ENCODE data around the gene PHLPP1.

Gene PHLPP1

GRCh38 chr18:62767836-62768557, 52.7 kb downstream of the PHLPP1 start:
- TF ChIP-seq FOXP2 (optimal IDR thresholded peaks at IDR 0.05; ENCODE audit: control extremely low read depth, extremely low read length, insufficient read depth): no peak
- no peak for TF ChIP-seq EZH2 (IDR thresholded peaks at IDR 0.05)
- no peak for TF ChIP-seq POLR2AphosphoS5 (IDR thresholded peaks at IDR 0.05; ENCODE audit: borderline replicate concordance, low read depth, low read length)
- Histone ChIP-seq H3K4me3 (peak overlapping the region; percentile 42; the same call in 1 of the 2 replicates), H3K36me3 (ENCODE audit: insufficient read depth, low read length) (no peaks in the 10 kb centered on the region), H3K9ac (ENCODE audit: insufficient read length) (no peak overlapping the region), H3K27ac (0 out of 2 replicates have a peak overlapping the region, but pooled peaks have one; percentile 2), H3K9me3 (ENCODE audit: low read depth, low read length) (no peaks in the 10 kb centered on the region)
- no peak for DNase-seq (ENCODE audit: low read depth, low spot score)

DNA sequence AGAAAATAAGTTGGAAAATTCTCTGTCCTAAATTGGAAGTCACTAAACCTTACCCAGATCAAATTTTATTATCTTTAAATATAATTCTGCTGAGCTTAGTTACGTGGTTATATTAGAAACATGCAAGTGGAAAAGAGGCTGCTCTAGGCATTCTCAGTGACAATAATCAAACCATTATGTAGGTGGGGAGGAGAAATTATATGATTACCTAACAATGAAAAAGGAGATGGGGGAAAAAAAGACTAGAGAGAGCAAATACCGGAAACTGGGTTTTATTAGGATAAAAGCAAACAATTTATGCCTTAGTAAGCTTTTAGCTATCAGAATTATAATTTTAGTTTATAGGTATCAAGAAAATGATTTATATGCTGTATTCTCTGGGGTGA, 53.2 kb downstream of the PHLPP1 start:
- Histone ChIP-seq H3K27ac (0 out of 2 replicates have a peak overlapping the region, but pooled peaks have one; percentile 2), H3K9ac (ENCODE audit: insufficient read length) (no peak overlapping the region), H3K36me3 (ENCODE audit: insufficient read depth, low read length) (no peaks in the 10 kb centered on the region), H3K9me3 (ENCODE audit: low read depth, low read length) (no peaks in the 10 kb centered on the region), H3K4me3 (no peak overlapping the region; the same call in 1 of the 2 replicates)
- TF ChIP-seq FOXP2 (optimal IDR thresholded peaks at IDR 0.05; ENCODE audit: control extremely low read depth, extremely low read length, insufficient read depth) (no peak), POLR2AphosphoS5 (IDR thresholded peaks at IDR 0.05; ENCODE audit: borderline replicate concordance, low read depth, low read length) (no peak), EZH2 (IDR thresholded peaks at IDR 0.05) (no peak)
- no peak for DNase-seq (ENCODE audit: low read depth, low spot score)

DNA sequence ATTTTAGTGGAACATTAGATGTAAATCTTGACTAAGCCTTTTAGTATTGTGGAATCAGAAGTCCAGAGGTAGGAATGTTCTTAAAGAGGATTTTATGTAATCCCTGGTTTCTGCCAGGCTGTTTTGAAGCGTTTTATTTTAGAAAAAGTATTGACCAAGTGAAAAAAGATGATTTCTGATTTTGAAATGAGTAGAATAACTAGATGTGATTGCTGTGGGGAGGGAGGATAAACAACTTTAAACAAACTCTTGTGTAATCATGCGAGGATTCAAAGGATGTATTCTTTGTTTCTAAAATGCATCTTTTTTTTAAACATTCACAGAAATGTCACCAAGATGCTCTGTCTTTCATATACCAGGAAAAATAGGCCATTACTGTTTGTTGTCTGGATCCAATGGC, 53.9 kb downstream of the PHLPP1 start:
- H3K27ac ChIP-seq: peak overlapping the region; percentile 17; the same call in 1 of the 2 replicates
- no peaks in the 10 kb centered on the region for H3K36me3 ChIP-seq (ENCODE audit: insufficient read depth, low read length)
- no peak overlapping the region for H3K4me3 ChIP-seq
- TF ChIP-seq POLR2AphosphoS5 (IDR thresholded peaks at IDR 0.05; ENCODE audit: borderline replicate concordance, low read depth, low read length): no peak
- no peak overlapping the region for H3K9ac ChIP-seq (ENCODE audit: insufficient read length)
- no peaks in the 10 kb centered on the region for H3K9me3 ChIP-seq (ENCODE audit: low read depth, low read length)
- DNase-seq (ENCODE audit: low read depth, low spot score): no peak

GRCh38 chr18:62771494-62772270, 56.3 kb downstream of the PHLPP1 start:
- Histone ChIP-seq H3K9ac (ENCODE audit: insufficient read length) (no peak overlapping the region), H3K9me3 (ENCODE audit: low read depth, low read length) (no peaks in the 10 kb centered on the region), H3K4me3 (no peak overlapping the region), H3K36me3 (ENCODE audit: insufficient read depth, low read length) (no peaks in the 10 kb centered on the region), H3K27ac (no peak overlapping the region)
- TF ChIP-seq EZH2 (IDR thresholded peaks at IDR 0.05) (no peak), FOXP2 (optimal IDR thresholded peaks at IDR 0.05; ENCODE audit: control extremely low read depth, extremely low read length, insufficient read depth) (no peak), POLR2AphosphoS5 (IDR thresholded peaks at IDR 0.05; ENCODE audit: borderline replicate concordance, low read depth, low read length) (no peak)
- DNase-seq (ENCODE audit: low read depth, low spot score): no peak

DNA sequence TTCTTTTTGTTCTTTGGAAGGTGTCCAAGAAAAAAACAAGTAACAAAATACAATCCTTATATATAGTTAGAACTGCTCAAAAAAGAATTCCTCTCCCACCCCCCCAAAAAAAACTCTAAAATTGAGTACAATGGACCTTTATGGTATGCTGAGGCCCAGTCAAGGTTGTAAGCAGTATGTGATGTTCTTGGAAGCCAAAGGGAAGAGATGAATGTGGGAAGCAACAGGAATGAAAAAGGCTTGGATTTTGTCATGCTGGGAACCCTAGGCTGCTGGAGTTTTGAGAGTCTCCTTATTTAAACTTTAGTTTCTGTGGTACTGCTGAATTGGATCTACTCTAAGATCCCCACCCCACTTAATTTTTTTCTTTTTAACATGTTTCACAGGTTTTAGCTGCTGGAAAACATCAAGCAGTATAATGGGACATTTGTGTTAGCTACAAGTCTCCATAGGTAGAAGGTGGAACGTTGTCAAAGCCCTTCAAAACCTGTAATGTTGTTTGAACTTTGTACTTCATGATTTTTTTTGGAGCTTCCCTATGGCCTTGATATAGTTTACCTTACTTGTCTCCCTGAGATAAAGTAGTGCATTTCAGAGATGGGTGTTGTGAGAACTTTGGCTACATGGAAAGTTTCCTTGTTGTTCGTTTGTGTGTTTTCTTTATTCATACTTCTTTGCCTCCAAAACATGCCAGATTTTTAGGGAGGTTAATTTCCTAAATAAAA, 57.7 kb downstream of the PHLPP1 start:
- Histone ChIP-seq H3K9me3 (ENCODE audit: low read depth, low read length) (no peaks in the 10 kb centered on the region), H3K4me3 (no peak overlapping the region), H3K36me3 (ENCODE audit: insufficient read depth, low read length) (no peaks in the 10 kb centered on the region), H3K27ac (no peak overlapping the region), H3K9ac (ENCODE audit: insufficient read length) (no peak overlapping the region)
- no peak for TF ChIP-seq EZH2 (IDR thresholded peaks at IDR 0.05)
- no peak for TF ChIP-seq POLR2AphosphoS5 (IDR thresholded peaks at IDR 0.05; ENCODE audit: borderline replicate concordance, low read depth, low read length)
- TF ChIP-seq FOXP2 (optimal IDR thresholded peaks at IDR 0.05; ENCODE audit: control extremely low read depth, extremely low read length, insufficient read depth): no peak
- DNase-seq (ENCODE audit: low read depth, low spot score): no peak

DNA sequence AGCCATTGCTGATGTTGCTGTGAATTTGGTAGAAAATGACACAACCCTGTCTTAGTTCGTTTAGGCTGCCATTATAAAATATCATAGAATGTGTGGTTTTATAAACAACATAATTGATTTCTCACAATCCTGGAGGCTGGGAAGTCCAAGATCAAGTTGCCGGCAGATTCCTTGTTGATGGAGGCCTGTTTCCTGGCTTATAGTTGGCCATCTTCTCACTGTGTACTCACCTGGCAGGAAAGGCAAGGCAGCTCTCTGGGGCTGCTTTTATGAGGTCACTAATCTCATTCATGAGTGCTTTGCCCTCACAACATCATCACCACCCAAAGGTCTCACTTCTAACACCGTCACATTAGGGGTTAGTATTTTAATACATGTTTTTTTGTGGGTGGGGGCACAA, 58.4 kb downstream of the PHLPP1 start:
- Histone ChIP-seq H3K36me3 (ENCODE audit: insufficient read depth, low read length) (no peaks in the 10 kb centered on the region), H3K4me3 (no peak overlapping the region), H3K27ac (no peak overlapping the region), H3K9me3 (ENCODE audit: low read depth, low read length) (no peaks in the 10 kb centered on the region), H3K9ac (ENCODE audit: insufficient read length) (no peak overlapping the region)
- no peak for TF ChIP-seq POLR2AphosphoS5 (IDR thresholded peaks at IDR 0.05; ENCODE audit: borderline replicate concordance, low read depth, low read length)
- no peak for TF ChIP-seq EZH2 (IDR thresholded peaks at IDR 0.05)
- TF ChIP-seq FOXP2 (optimal IDR thresholded peaks at IDR 0.05; ENCODE audit: control extremely low read depth, extremely low read length, insufficient read depth): no peak
- no peak for DNase-seq (ENCODE audit: low read depth, low spot score)

GRCh38 chr18:62776024-62776570, 60.8 kb downstream of the PHLPP1 start:
- TF ChIP-seq EZH2 (IDR thresholded peaks at IDR 0.05) (no peak), FOXP2 (optimal IDR thresholded peaks at IDR 0.05; ENCODE audit: control extremely low read depth, extremely low read length, insufficient read depth) (no peak), POLR2AphosphoS5 (IDR thresholded peaks at IDR 0.05; ENCODE audit: borderline replicate concordance, low read depth, low read length) (no peak)
- H3K36me3 ChIP-seq (ENCODE audit: insufficient read depth, low read length): no peaks in the 10 kb centered on the region
- H3K9ac ChIP-seq (ENCODE audit: insufficient read length): no peak overlapping the region
- H3K9me3 ChIP-seq (ENCODE audit: low read depth, low read length): no peaks in the 10 kb centered on the region
- H3K4me3 ChIP-seq: no peak overlapping the region
- DNase-seq (ENCODE audit: low read depth, low spot score): no peak
- H3K27ac ChIP-seq: no peak overlapping the region

DNA sequence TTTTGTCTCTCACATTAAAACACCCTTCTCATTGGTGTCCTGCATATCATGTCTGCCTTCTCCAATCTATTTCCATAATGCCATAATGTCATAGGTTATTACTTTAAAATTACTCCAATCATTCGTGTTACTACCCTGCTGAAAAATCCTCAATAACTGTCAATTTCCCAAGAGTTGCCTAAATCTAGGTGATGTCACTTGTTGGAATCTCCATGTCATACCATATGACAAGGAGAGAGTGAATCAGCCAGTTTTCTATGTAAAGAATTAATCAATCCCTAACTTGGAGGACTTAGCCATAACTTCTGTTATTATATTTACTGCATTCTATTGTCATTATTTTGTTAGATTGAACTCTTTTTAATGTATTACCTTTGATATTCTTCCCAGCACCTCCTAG, 62.5 kb downstream of the PHLPP1 start:
- Histone ChIP-seq H3K4me3 (no peak overlapping the region), H3K9ac (ENCODE audit: insufficient read length) (no peak overlapping the region), H3K36me3 (ENCODE audit: insufficient read depth, low read length) (no peaks in the 10 kb centered on the region), H3K27ac (no peak overlapping the region), H3K9me3 (ENCODE audit: low read depth, low read length) (no peaks in the 10 kb centered on the region)
- no peak for DNase-seq (ENCODE audit: low read depth, low spot score)
- TF ChIP-seq EZH2 (IDR thresholded peaks at IDR 0.05) (no peak), FOXP2 (optimal IDR thresholded peaks at IDR 0.05; ENCODE audit: control extremely low read depth, extremely low read length, insufficient read depth) (no peak), POLR2AphosphoS5 (IDR thresholded peaks at IDR 0.05; ENCODE audit: borderline replicate concordance, low read depth, low read length) (no peak)
